Stimulated activated CD8-positive, alpha-beta memory T cell treated with anti-CD3 and anti-CD28 coated beads, Interleukin-4, amount 100 ng/mL, for 4 hours (primary cell): Measurements from ENCODE around the gene ZFAND5.

ENCODE experiments used
- DNase-seq, 2 donors: peaks; one replicate each; pipeline ENCODE4 v3.0.0-alpha.2; 2020; ENCODE audit warnings: low read depth in 2 of 2, low spot score in 1 of 2

Gene ZFAND5

GRCh38 chr9:72327631-72328030 is 37.4 kb downstream of the ZFAND5 start:
- no peak for DNase-seq

DNA sequence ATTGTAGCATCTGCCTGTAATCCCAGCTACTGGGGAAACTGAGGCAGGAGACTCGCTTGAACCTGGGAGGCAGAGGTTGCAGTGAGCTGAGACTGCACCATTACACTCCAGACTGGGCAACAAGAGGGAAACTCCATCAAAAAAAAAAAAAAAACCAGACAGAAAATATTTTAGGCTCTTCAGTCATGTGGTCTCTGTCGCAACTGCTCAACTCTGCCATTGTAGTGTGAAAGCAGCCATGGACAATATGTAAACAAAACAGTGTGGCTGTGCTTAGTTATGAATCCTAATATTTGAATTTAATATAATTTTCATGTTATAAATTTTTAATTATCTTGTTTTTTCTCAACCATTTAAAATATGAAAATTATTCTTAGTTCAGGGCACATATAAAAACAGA is 38.4 kb downstream of the ZFAND5 start:
- no peak for DNase-seq

DNA sequence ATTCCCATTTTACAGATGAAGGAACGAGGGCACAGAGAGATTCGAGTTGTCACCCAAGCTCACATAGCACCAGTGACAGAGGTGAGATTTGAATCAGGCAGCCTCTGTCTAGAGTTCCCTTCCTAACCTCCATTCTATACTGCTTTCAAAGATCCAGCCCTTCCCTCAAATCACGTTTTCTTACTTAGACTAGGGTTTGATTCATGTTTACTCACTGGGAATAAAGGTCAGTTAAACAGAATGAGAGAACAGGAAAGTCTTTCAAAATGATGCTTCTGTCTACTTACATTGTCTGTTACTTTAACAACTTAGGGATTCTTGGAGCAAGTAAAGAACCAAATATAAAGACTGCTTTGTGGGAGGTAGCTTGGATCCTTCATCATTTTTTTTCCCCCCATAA is 40.0 kb downstream of the ZFAND5 start:
- no peak for DNase-seq

GRCh38 chr9:72322678-72323077 is 42.3 kb downstream of the ZFAND5 start:
- no peak for DNase-seq

DNA sequence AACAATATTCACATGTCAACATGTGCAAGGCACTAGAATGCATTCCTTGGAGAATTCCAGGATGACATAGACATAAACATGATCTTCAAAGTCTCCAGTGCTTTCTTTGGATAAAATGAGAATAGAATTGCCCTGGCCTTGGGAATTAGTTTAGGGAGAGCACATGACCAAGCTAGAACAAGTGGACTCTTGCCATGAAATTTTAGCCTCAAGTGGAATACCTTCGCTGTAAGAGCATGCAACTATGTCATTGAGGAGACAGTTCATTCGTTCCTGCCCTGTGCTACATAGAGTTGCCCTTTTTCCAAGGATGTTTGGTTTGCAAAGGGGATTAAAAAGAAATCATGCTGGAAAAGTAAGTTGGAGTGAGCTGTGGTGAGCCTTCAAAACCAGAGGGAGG is 42.7 kb downstream of the ZFAND5 start:
- DNase-seq: no peak

- DNase-seq: no peak
Observed at GRCh38 chr9:72315510-72316311, 49.3 kb downstream of the ZFAND5 start.

DNA sequence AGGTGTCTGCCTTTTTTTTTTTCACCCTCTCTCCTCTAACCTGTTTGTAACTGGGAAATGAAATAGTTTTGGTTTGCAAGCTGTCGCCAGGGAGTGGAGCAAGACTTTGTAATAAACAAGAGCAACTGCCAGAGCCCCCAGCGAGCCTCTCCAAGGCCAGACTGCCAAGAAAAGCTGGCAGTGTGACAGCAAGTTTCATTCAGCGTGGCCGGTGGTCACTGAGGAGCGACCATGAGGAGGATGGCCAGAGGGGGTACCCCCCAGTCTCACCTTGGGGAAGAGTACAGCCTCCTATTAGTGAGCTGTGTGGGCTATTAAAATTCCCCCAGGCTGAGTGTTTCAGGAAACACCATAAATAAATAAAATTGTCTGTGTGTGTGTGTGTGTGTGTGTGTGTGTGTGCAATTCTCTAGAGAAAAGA is 49.9 kb downstream of the ZFAND5 start:
- no peak for DNase-seq

GRCh38 chr9:72313507-72313906 is 51.5 kb downstream of the ZFAND5 start:
- no peak for DNase-seq

- DNase-seq: no peak
Observed at GRCh38 chr9:72312386-72312987, 52.5 kb downstream of the ZFAND5 start.

DNA sequence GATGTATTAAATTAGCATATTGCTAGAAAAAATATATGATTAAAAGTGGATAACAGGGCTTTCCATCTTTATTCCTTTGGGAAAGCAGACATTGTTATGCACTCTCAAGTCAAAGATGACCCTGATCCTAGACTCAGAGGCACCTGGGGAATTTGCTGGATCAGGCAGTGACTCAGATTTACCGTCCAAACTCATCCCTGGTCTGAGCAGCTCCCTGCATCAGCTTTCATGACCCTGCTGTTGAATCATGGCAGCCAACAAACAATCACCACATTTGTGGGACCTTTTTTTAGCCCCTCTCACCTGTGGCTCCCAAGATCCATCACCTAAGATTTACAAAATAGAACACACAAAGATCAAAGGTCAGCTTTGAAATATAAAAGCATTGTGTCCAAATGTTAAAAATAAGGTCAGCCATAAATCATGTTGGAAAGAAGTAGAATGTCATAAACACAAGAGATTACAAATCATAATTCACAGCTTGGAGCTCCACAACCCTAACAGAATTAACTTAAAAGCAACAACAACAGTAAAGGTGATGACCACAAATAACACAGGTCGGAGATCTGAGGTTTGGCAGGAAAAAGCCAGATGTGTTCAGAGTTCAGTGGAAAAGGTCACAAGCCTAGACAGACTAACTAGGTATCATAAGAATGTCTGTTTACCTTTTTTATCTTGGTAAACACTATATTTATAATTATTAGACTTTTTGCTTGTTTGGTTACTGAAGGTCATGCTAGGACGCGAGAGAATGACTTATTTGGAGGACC is 55.5 kb downstream of the ZFAND5 start:
- no peak for DNase-seq

DNA sequence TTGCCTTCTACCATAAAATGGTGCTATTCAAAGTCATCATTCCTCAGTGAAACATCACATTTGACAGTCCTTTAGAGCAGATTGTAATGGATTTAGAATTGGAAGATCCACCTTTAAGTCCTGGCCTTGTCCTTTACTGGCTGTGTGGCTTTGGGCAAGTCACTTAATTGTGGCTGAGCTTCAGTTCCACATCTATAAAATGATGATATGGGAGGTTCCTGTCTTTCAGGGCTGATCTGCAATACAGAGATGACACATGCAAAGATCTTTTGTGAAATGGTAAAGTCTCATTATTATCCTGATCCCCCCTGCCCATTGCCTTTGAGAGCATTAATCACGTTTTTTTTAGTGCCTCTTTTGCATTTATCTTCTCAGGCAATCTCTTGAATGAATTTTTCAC is 58.2 kb downstream of the ZFAND5 start:
- DNase-seq: no peak

GRCh38 chr9:72305707-72306106 is 59.3 kb downstream of the ZFAND5 start:
- no peak for DNase-seq

- peak in 1 of 2 donors; percentile 2 for DNase-seq
Observed at GRCh38 chr9:72305102-72305546, 59.9 kb downstream of the ZFAND5 start.

GRCh38 chr9:72304538-72304937 is 60.5 kb downstream of the ZFAND5 start:
- no peak for DNase-seq
